Neural crest cell (in vitro differentiated cells): Measurements from ENCODE around the gene DNAJC2. TPM values are rescaled to one million over a fixed set of nuclear protein-coding genes. Genes with fewer than 3 reads are reported as not detected.
A peak's percentile ranks its signal among the peaks of the same experiment; 100 is the strongest.

ENCODE experiments used
- DNase-seq: peaks from one replicate; pipeline ENCODE4 v3.0.0; 2021; ENCODE audit warnings: low read depth, mixed read lengths, low spot score
- H3K27ac Mint-ChIP-seq: one replicate; pipeline ENCODE4 v1.8.0; 2021; ENCODE audit warnings: mild to moderate bottlenecking, mixed read lengths; ENCODE audit not compliant: unreplicated experiment
- H3K27me3 Mint-ChIP-seq: 2 replicates; pipeline ENCODE4 v1.8.0; 2021; ENCODE audit warnings: low read depth, mild to moderate bottlenecking, mixed read lengths
- H3K36me3 Mint-ChIP-seq: 2 replicates; pipeline ENCODE4 v1.8.0; 2021; ENCODE audit warnings: low read depth, mild to moderate bottlenecking, mixed read lengths
- H3K4me1 Mint-ChIP-seq: 2 replicates; pipeline ENCODE4 v1.8.0; 2021; ENCODE audit warnings: mixed read lengths
- H3K4me3 Mint-ChIP-seq: one replicate; pipeline ENCODE4 v1.8.0; 2021; ENCODE audit warnings: mild to moderate bottlenecking, mixed read lengths
- H3K9me3 Mint-ChIP-seq: 2 replicates; pipeline ENCODE4 v1.8.0; 2021; ENCODE audit warnings: mixed read lengths
- CTCF ChIP-seq: fragments of 200-600 bp; sonication (generic); conservative IDR thresholded peaks from 2 replicates; pipeline ENCODE4 v1.5.0; 2021; ENCODE audit warnings: antibody characterized with exemption, mild to moderate bottlenecking
- long read RNA-seq: library from polyadenylated mRNA; unstranded; transcript quantifications from one replicate; pipeline ENCODE4 v2.0.0, GENCODE V29; 2020
- total RNA-seq: library from RNA; stranded (reverse); gene quantifications from 2 replicates; pipeline ENCODE4 v1.2.1, GENCODE V29; 2021

Gene DNAJC2, protein sequence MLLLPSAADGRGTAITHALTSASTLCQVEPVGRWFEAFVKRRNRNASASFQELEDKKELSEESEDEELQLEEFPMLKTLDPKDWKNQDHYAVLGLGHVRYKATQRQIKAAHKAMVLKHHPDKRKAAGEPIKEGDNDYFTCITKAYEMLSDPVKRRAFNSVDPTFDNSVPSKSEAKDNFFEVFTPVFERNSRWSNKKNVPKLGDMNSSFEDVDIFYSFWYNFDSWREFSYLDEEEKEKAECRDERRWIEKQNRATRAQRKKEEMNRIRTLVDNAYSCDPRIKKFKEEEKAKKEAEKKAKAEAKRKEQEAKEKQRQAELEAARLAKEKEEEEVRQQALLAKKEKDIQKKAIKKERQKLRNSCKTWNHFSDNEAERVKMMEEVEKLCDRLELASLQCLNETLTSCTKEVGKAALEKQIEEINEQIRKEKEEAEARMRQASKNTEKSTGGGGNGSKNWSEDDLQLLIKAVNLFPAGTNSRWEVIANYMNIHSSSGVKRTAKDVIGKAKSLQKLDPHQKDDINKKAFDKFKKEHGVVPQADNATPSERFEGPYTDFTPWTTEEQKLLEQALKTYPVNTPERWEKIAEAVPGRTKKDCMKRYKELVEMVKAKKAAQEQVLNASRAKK
- total RNA-seq = 28.9 and 36.9 TPM in 2 replicates
- long read RNA-seq, partial matches to known transcripts = 33 of 41 reads
- long read RNA-seq, other reads (novel, unspliced or antisense) = 5 of 41 reads

DNA sequence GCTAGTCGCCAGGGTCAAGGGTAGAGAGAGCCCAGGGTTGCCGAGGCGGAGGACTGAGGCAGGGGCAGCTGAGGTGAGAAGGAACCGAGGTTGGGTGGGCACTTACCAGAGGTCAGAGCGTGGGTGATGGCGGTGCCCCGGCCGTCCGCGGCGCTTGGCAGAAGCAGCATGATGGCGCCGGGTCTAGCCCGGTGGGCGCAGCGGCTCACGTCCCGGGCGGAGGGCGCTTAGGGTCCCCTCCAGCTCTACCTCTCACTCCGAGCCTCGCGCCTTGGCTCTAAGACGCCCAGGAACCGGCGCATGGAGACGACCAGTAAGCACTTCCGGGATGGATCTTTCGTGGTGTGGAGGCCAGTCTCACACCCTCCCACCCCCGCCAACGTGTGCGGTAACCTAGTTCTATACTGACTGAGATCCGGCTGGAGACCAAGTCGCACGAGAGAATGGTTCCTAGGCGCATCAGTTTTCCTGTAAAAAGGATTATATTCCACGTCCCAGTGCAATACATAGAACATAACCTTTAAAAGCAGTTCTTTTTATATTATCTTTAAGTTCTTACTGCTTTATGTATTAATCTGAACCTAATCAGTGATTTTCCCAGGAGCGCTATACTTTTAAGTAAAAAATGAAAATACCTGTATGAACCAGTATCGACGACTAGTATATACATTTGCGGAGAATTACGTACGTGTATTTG lies at the start of gene DNAJC2:
Gene DNAJC2, minus strand, starts transcription at position 315 of the 697 bp plus-strand sequence. Its CDS starts 145 bp downstream, at position 170.
- Mint-ChIP-seq H3K36me3 (peaks cover 8% of the 10 kb centered on the region), H3K4me1 (peaks cover 51% of the 10 kb centered on the region), H3K27me3 (no peaks in the 10 kb centered on the region), H3K4me3 (peak within 1 kb of the TSS; percentile 99), H3K27ac (peak within 1 kb of the TSS; percentile 97), H3K9me3 (no peaks in the 10 kb centered on the region)
- DNase-seq = peak; percentile 75
- TF ChIP-seq CTCF = no peak

GRCh38 chr7:103391976-103392375 lies 47.4 kb upstream of the DNAJC2 start:
- Mint-ChIP-seq H3K36me3 (no peaks in the 10 kb centered on the region), H3K27ac (no peak overlapping the region), H3K4me3 (no peak overlapping the region), H3K9me3 (no peaks in the 10 kb centered on the region), H3K4me1 (no peaks in the 10 kb centered on the region), H3K27me3 (peaks cover 18% of the 10 kb centered on the region)
- TF ChIP-seq CTCF = no peak
- DNase-seq = no peak

- H3K4me1 Mint-ChIP-seq = no peaks in the 10 kb centered on the region
- TF ChIP-seq CTCF = no peak
These were observed 46.6 kb upstream of the DNAJC2 start for GRCh38 chr7:103391150-103391549.

GRCh38 chr7:103389263-103389662 lies 44.7 kb upstream of the DNAJC2 start:
- H3K27me3 Mint-ChIP-seq = peaks cover 16% of the 10 kb centered on the region
- no peaks in the 10 kb centered on the region for H3K9me3 Mint-ChIP-seq
- H3K27ac Mint-ChIP-seq = no peak overlapping the region
- TF ChIP-seq CTCF = no peak
- no peaks in the 10 kb centered on the region for H3K36me3 Mint-ChIP-seq
- H3K4me1 Mint-ChIP-seq = no peaks in the 10 kb centered on the region
- no peak for DNase-seq
- H3K4me3 Mint-ChIP-seq = no peak overlapping the region

More at GRCh38 chr7:103391150-103391549, 46.6 kb upstream of the DNAJC2 start:
- H3K4me3 Mint-ChIP-seq = no peak overlapping the region
- no peaks in the 10 kb centered on the region for H3K36me3 Mint-ChIP-seq
- no peaks in the 10 kb centered on the region for H3K9me3 Mint-ChIP-seq
- DNase-seq = no peak
- H3K27ac Mint-ChIP-seq = no peak overlapping the region
- peaks cover 16% of the 10 kb centered on the region for H3K27me3 Mint-ChIP-seq

GRCh38 chr7:103388469-103389140 lies 44.0 kb upstream of the DNAJC2 start:
- Mint-ChIP-seq H3K4me3 (no peak overlapping the region), H3K27ac (no peak overlapping the region), H3K4me1 (no peaks in the 10 kb centered on the region), H3K27me3 (peaks cover 16% of the 10 kb centered on the region), H3K36me3 (no peaks in the 10 kb centered on the region), H3K9me3 (no peaks in the 10 kb centered on the region)
- no peak for TF ChIP-seq CTCF
- no peak for DNase-seq
